ENCODE measurements around the gene LRRFIP2. TPM values are rescaled to one million over a fixed set of nuclear protein-coding genes. Genes with fewer than 3 reads are reported as not detected.

The LRRFIP2 gene
- total RNA-seq, 4 donors from 2014 or later = 56.5 to 148 (median 62.4) TPM

GRCh38 chr3:37198996-37199395 lies 24.6 kb upstream of the LRRFIP2 start:
- TF ChIP-seq POLR2A (IDR thresholded peaks at IDR 0.05) (no peak), CTCF (IDR thresholded peaks at IDR 0.05) (no peak)

GRCh38 chr3:37198547-37198946 lies 24.2 kb upstream of the LRRFIP2 start:
- Histone ChIP-seq H3K4me1 (no peaks in the 10 kb centered on the region), H3K36me3 (no peaks in the 10 kb centered on the region), H3K9me3 (no peaks in the 10 kb centered on the region), H3K27ac (no peak overlapping the region), H3K27me3 (no peaks in the 10 kb centered on the region), H3K4me3 (no peak overlapping the region)
- TF ChIP-seq POLR2A (IDR thresholded peaks at IDR 0.05) = no peak
- no peak for TF ChIP-seq CTCF (IDR thresholded peaks at IDR 0.05)
- intact Hi-C loops (cut with DNase I; ENCODE audit: low total_unique reads) = no loop called here
- DNase-seq = no peak

More at GRCh38 chr3:37198996-37199395, 24.6 kb upstream of the LRRFIP2 start:
- no peaks in the 10 kb centered on the region for H3K4me1 ChIP-seq
- H3K36me3 ChIP-seq = no peaks in the 10 kb centered on the region
- H3K27me3 ChIP-seq = no peaks in the 10 kb centered on the region
- H3K27ac ChIP-seq = no peak overlapping the region
- intact Hi-C loops (cut with DNase I; ENCODE audit: low total_unique reads) = no loop called here
- no peak overlapping the region for H3K4me3 ChIP-seq
- no peaks in the 10 kb centered on the region for H3K9me3 ChIP-seq
- no peak for DNase-seq

- Histone ChIP-seq H3K9me3 (no peaks in the 10 kb centered on the region), H3K36me3 (no peaks in the 10 kb centered on the region), H3K27ac (no peak overlapping the region), H3K27me3 (no peaks in the 10 kb centered on the region), H3K4me1 (no peaks in the 10 kb centered on the region), H3K4me3 (no peak overlapping the region)
- DNase-seq = no peak
- intact Hi-C loops (cut with DNase I; ENCODE audit: low total_unique reads) = no loop called here
- TF ChIP-seq POLR2A (IDR thresholded peaks at IDR 0.05) (no peak), CTCF (IDR thresholded peaks at IDR 0.05) (no peak)
These were observed 23.5 kb upstream of the LRRFIP2 start for GRCh38 chr3:37197810-37198371.

GRCh38 chr3:37194533-37194932 lies 20.2 kb upstream of the LRRFIP2 start:
- Histone ChIP-seq H3K4me1 (no peaks in the 10 kb centered on the region), H3K9me3 (no peaks in the 10 kb centered on the region), H3K27ac (no peak overlapping the region), H3K27me3 (no peaks in the 10 kb centered on the region), H3K36me3 (no peaks in the 10 kb centered on the region), H3K4me3 (no peak overlapping the region)
- DNase-seq = no peak
- intact Hi-C loops (cut with DNase I; ENCODE audit: low total_unique reads) = no loop called here
- TF ChIP-seq POLR2A (IDR thresholded peaks at IDR 0.05) (no peak), CTCF (IDR thresholded peaks at IDR 0.05) (no peak)

GRCh38 chr3:37190667-37191066 lies 16.3 kb upstream of the LRRFIP2 start:
- intact Hi-C loops (cut with DNase I; ENCODE audit: low total_unique reads) = no loop called here
- no peaks in the 10 kb centered on the region for H3K9me3 ChIP-seq
- H3K27ac ChIP-seq = no peak overlapping the region
- no peaks in the 10 kb centered on the region for H3K36me3 ChIP-seq
- H3K27me3 ChIP-seq = no peaks in the 10 kb centered on the region
- H3K4me3 ChIP-seq = no peak overlapping the region
- DNase-seq = no peak
- TF ChIP-seq CTCF (IDR thresholded peaks at IDR 0.05) = no peak
- TF ChIP-seq POLR2A (IDR thresholded peaks at IDR 0.05) = no peak
- H3K4me1 ChIP-seq = no peaks in the 10 kb centered on the region
